T-cell (primary cell): ENCODE data around the gene DGKZ. TPM values are rescaled to one million over a fixed set of nuclear protein-coding genes. Genes with fewer than 3 reads are reported as not detected.

Experiments
- ATAC-seq, 4 experiments: fragments of 200-7000 bp in 3 of 4; fragments of 150-1000 bp in 1 of 4; cut with Tn5 transposase; replicated peaks in 1 of 4; 1 replicate in 3 of 4; 2 replicates in 1 of 4; pipeline ENCODE4 v1.10.0; 2021; ENCODE audit warnings: moderate library complexity in 3 of 4, mild to moderate bottlenecking in 2 of 4, moderate number of reproducible peaks in 1 of 4
- CTCF ChIA-PET, 2 donors: fragments of 300-600 bp; sonication (Branson Sonifier 250); formaldehyde crosslinking; loops; one replicate each; lab custom pipeline; 2022; ENCODE audit warnings: antibody characterized with exemption in 2 of 2; lab: Charles Lee
- POLR2A ChIA-PET, 2 donors: fragments of 300-600 bp; sonication (Branson Sonifier 250); formaldehyde crosslinking; loops; one replicate each; lab custom pipeline; 2022; ENCODE audit warnings: antibody characterized with exemption in 2 of 2; lab: Charles Lee
- DNase-seq, 35 experiments: peaks; one replicate each; pipeline versions ENCODE4 v3.0.0 to v3.0.0-alpha.2; 2013 to 2023
- H3K27ac ChIP-seq: one replicate; pipeline ENCODE4 v1.5.1; 2013; ENCODE audit warnings: low read length
- H3K27me3 ChIP-seq, 2 experiments: replicated peaks in 1 of 2; 1 replicate in 1 of 2; 2 replicates in 1 of 2; pipeline versions ENCODE4 v1.6.1 to v1.7.0; 2013; ENCODE audit warnings: low read length in 1 of 2, mixed read lengths in 1 of 2; ENCODE audit not compliant: control insufficient read depth in 2 of 2, insufficient read depth in 2 of 2; ENCODE audit errors: extremely low read depth in 1 of 2
- H3K36me3 ChIP-seq, 2 donors: 1 replicate in 1 of 2; 2 replicates in 1 of 2; pipeline versions ENCODE4 v1.6.1 to v1.7.0; 2013; ENCODE audit warnings: low read length in 1 of 2; ENCODE audit not compliant: control insufficient read depth in 2 of 2, insufficient read depth in 1 of 2; ENCODE audit errors: extremely low read depth in 1 of 2
- H3K4me1 ChIP-seq, 2 experiments: 1 replicate in 1 of 2; 2 replicates in 1 of 2; pipeline versions ENCODE4 v1.6.1 to v1.7.0; 2013; ENCODE audit warnings: low read length in 2 of 2, mixed read lengths in 1 of 2; ENCODE audit not compliant: insufficient read depth in 2 of 2, control insufficient read depth in 1 of 2; ENCODE audit errors: extremely low read depth in 1 of 2
- H3K4me3 ChIP-seq, 2 donors: 1 replicate in 1 of 2; 2 replicates in 1 of 2; pipeline versions ENCODE4 v1.5.1 to v1.7.0; 2013; ENCODE audit warnings: mild to moderate bottlenecking in 2 of 2, low read length in 1 of 2, moderate library complexity in 1 of 2; ENCODE audit not compliant: control insufficient read depth in 1 of 2; ENCODE audit errors: extremely low read depth in 1 of 2
- H3K9me3 ChIP-seq: 2 replicates; pipeline ENCODE4 v1.7.0; 2013
- H3K27ac Mint-ChIP-seq, 2 donors: one replicate each; pipeline ENCODE4 v1.8.0; 2020 to 2021; ENCODE audit warnings: mild to moderate bottlenecking in 2 of 2, mixed read lengths in 2 of 2
- H3K27me3 Mint-ChIP-seq, 2 donors: one replicate each; pipeline ENCODE4 v1.8.0; 2021 to 2022; ENCODE audit warnings: mixed read lengths in 2 of 2
- H3K36me3 Mint-ChIP-seq: one replicate; pipeline ENCODE4 v1.8.0; 2021; ENCODE audit warnings: mixed read lengths
- H3K4me1 Mint-ChIP-seq, 3 donors: one replicate each; pipeline ENCODE4 v1.8.0; 2020 to 2022; ENCODE audit warnings: mixed read lengths in 3 of 3, mild to moderate bottlenecking in 1 of 3
- H3K4me3 Mint-ChIP-seq, 3 donors: one replicate each; pipeline ENCODE4 v1.8.0; 2020 to 2022; ENCODE audit warnings: mild to moderate bottlenecking in 3 of 3, mixed read lengths in 3 of 3, moderate library complexity in 3 of 3
- H3K9me3 Mint-ChIP-seq, 3 donors: one replicate each; pipeline ENCODE4 v1.8.0; 2020 to 2022; ENCODE audit warnings: mixed read lengths in 3 of 3
- WGBS: methylation state at CpG from one replicate; pipeline ENCODE4 v1.1.5; 2013; ENCODE audit warnings: missing lambda C conversion rate; ENCODE audit not compliant: insufficient coverage; 5-methylcytosine and 5-hydroxymethylcytosine counted together
- total RNA-seq, 35 experiments: library from RNA in 6 of 35; stranded (reverse) in 6 of 35; fragments of 120-200 nt in 1 of 35; gene quantifications; one replicate each; pipeline versions ENCODE4 v1.2.1 to v1.2.4 and lab custom pipeline; 2013 to 2026

DGKZ gene
- total RNA-seq, 5 donors from 2014 or later (not counting 1 experiment from before 2014, with no cell fraction given) = 235 to 318 (median 251) TPM

- H3K27ac ChIP-seq = no peak overlapping the region
- H3K36me3 ChIP-seq = peaks cover 0 to 43% of the 10 kb centered on the region in 2 donors
- H3K36me3 Mint-ChIP-seq = peaks cover 60% of the 10 kb centered on the region
- no peaks in the 10 kb centered on the region for H3K27me3 ChIP-seq
- ChIA-PET CTCF (interaction anchor here in 1 of 2 donors (0.6 kb wide), 1 partner anchor 76 kb away, joined by 7 read pairs; no protein-coding TSS in a partner anchor), POLR2A (no interaction called here)
- no peak overlapping the region for H3K4me3 Mint-ChIP-seq
- DNase-seq = no peak
- no peaks in the 10 kb centered on the region for H3K4me1 ChIP-seq
- no peak overlapping the region for H3K4me3 ChIP-seq
- H3K27me3 Mint-ChIP-seq = no peaks in the 10 kb centered on the region
- no peaks in the 10 kb centered on the region for H3K9me3 Mint-ChIP-seq
- no peak for ATAC-seq
- no peaks in the 10 kb centered on the region for H3K4me1 Mint-ChIP-seq
- no peaks in the 10 kb centered on the region for H3K9me3 ChIP-seq
- WGBS = 100% methylated on average over 3 of the region's 4 CpGs
- no peak overlapping the region for H3K27ac Mint-ChIP-seq
Observed at GRCh38 chr11:46426233-46426991, 79.1 kb downstream of the DGKZ start.

GRCh38 chr11:46427364-46427763, 80.1 kb downstream of the DGKZ start:
- Histone ChIP-seq H3K4me1 (no peaks in the 10 kb centered on the region), H3K4me3 (no peak overlapping the region), H3K27ac (no peak overlapping the region), H3K9me3 (no peaks in the 10 kb centered on the region), H3K27me3 (no peaks in the 10 kb centered on the region), H3K36me3 (peaks cover 0 to 41% of the 10 kb centered on the region in 2 donors)
- no peaks in the 10 kb centered on the region for H3K27me3 Mint-ChIP-seq
- no peak overlapping the region for H3K27ac Mint-ChIP-seq
- WGBS = 89% methylated on average over 8 of the region's 9 CpGs
- CTCF ChIA-PET = no interaction called here
- H3K36me3 Mint-ChIP-seq = peaks cover 61% of the 10 kb centered on the region
- no peaks in the 10 kb centered on the region for H3K9me3 Mint-ChIP-seq
- H3K4me3 Mint-ChIP-seq = no peak overlapping the region
- ATAC-seq (no peak), DNase-seq (no peak)
- POLR2A ChIA-PET = no interaction called here
- no peaks in the 10 kb centered on the region for H3K4me1 Mint-ChIP-seq

DNA sequence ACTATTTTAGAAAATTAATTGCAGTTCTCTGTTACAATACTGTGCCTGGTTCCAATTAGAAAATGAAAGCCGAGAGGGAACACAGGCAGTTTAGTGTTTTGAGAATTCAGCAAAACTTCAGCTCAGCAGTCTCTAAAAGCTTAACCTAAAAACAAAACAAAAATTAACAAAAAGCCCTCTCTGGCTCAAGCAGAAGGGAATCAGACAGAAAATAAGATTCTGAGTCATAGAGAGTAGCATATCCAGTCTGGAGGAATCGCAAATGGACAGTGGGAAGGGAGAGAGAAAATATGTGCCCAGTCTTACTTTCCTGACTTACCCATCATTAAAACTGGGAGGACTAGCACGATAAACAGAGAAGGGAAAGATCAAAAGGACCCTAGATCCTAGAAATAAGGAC, 82.5 kb downstream of the DGKZ start:
- no peaks in the 10 kb centered on the region for H3K27me3 ChIP-seq
- H3K27ac ChIP-seq = no peak overlapping the region
- Mint-ChIP-seq H3K27me3 (no peaks in the 10 kb centered on the region), H3K27ac (no peak overlapping the region), H3K9me3 (no peaks in the 10 kb centered on the region), H3K4me1 (no peaks in the 10 kb centered on the region), H3K36me3 (peaks cover 68% of the 10 kb centered on the region), H3K4me3 (no peak overlapping the region)
- DNase-seq (no peak), ATAC-seq (no peak)
- peaks cover 11 to 52% of the 10 kb centered on the region in 2 donors for H3K36me3 ChIP-seq
- POLR2A ChIA-PET = interaction anchor here in 1 of 2 donors (0.7 kb wide), 1 partner anchor 13 kb away, joined by 3 read pairs; no protein-coding TSS in a partner anchor
- H3K9me3 ChIP-seq = no peaks in the 10 kb centered on the region
- whole genome bisulfite sequencing = no CpG with 5 or more reads among the region's 3 CpGs
- no peaks in the 10 kb centered on the region for H3K4me1 ChIP-seq
- H3K4me3 ChIP-seq = no peak overlapping the region
- CTCF ChIA-PET = interaction anchor here in 1 of 2 donors (0.7 kb wide), 1 partner anchor 141 kb away, joined by 5 read pairs; no protein-coding TSS in a partner anchor

Other genes with a start within 250 kb of the DGKZ start
- gene PHF21A, start 226.0 kb upstream of the DGKZ start, total RNA-seq = 10 to 100 TPM; 45.5 to 82.9 (median 57.4) TPM
- gene CREB3L1, start 69.8 kb upstream of the DGKZ start, total RNA-seq = under 1 TPM in 3 of 5 donors, not detected in 2; 0.38 to 0.72 (median 0.38) TPM
- gene MDK, start 34.2 kb downstream of the DGKZ start, total RNA-seq = 1 to 10 TPM; 5.8 to 8.6 (median 8.3) TPM
- 1 to 10 TPM in 2 of 5 donors, under 1 TPM in 2, not detected in 1; 0.18 to 3.9 (median 1.5) TPM for gene CHRM4, start 44.3 kb downstream of the DGKZ start, total RNA-seq
- gene AMBRA1, start 246.6 kb downstream of the DGKZ start, total RNA-seq = 10 to 100 TPM; 35.5 to 49.7 (median 42.7) TPM